ENCODE data around the gene STMND1. TPM values are rescaled to one million over a fixed set of nuclear protein-coding genes. Genes with fewer than 3 reads are reported as not detected.

Gene STMND1
- total and polyA plus RNA-seq, 7 donors = not detected

GRCh38 chr6:17167327-17167979, 65.6 kb downstream of the STMND1 start:
- H3K4me1 ChIP-seq = peaks cover 19% of the 10 kb centered on the region
- peak overlapping the region; percentile 24 for H3K4me3 ChIP-seq
- DNase-seq = peak; percentile 28 to 63
- H3K27ac ChIP-seq = peak overlapping the region; percentile 96
- intact Hi-C loops (cut with DNase I) = loop anchor here in 1 of 2 donors (10.0 kb wide), 1 partner anchor 317 kb away; no protein-coding TSS in a partner anchor
- H3K36me3 ChIP-seq (ENCODE audit: insufficient read depth in 1 of 2, low read depth in 1 of 2) = no peaks in the 10 kb centered on the region
- TF ChIP-seq, protein P1, sequence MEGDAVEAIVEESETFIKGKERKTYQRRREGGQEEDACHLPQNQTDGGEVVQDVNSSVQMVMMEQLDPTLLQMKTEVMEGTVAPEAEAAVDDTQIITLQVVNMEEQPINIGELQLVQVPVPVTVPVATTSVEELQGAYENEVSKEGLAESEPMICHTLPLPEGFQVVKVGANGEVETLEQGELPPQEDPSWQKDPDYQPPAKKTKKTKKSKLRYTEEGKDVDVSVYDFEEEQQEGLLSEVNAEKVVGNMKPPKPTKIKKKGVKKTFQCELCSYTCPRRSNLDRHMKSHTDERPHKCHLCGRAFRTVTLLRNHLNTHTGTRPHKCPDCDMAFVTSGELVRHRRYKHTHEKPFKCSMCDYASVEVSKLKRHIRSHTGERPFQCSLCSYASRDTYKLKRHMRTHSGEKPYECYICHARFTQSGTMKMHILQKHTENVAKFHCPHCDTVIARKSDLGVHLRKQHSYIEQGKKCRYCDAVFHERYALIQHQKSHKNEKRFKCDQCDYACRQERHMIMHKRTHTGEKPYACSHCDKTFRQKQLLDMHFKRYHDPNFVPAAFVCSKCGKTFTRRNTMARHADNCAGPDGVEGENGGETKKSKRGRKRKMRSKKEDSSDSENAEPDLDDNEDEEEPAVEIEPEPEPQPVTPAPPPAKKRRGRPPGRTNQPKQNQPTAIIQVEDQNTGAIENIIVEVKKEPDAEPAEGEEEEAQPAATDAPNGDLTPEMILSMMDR (IDR thresholded peaks at IDR 0.05) = peak; percentile 61
- 15 to 19% (median 16%) methylated on average over 9 of the region's 9 CpGs for WGBS, 3 donors
- ATAC-seq = peak; percentile 64 to 72 (median 68)
- H3K27me3 ChIP-seq (ENCODE audit: insufficient read depth in 3 of 3, low read length in 2 of 3) = no peaks in the 10 kb centered on the region
- peaks cover 6% of the 10 kb centered on the region for H3K9me3 ChIP-seq

DNA sequence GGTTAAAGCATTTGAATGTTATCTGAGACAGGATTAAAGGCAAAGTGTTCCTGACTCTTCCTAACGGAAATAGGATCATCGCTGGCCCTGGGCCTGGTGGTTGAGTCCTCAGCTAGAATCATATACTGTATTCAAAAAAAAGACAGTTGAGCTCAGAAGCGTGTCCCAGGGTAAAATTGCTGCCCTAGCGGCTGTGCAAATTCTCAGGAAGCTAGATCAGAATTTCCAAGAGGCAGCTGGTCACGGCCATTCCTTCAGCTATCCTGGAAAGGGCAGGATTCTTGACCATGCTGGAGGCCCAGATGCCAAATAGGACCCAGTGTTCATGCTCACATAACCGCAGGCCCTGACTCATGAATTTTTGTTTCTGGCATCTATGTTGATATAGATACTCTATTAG, 67.4 kb downstream of the STMND1 start:
- Histone ChIP-seq H3K9me3 (peaks cover 6% of the 10 kb centered on the region), H3K4me3 (peak overlapping the region; percentile 42), H3K27me3 (ENCODE audit: insufficient read depth in 3 of 3, low read length in 2 of 3) (no peaks in the 10 kb centered on the region), H3K36me3 (ENCODE audit: insufficient read depth in 1 of 2, low read depth in 1 of 2) (no peaks in the 10 kb centered on the region), H3K27ac (peak overlapping the region; percentile 96), H3K4me1 (peaks cover 19% of the 10 kb centered on the region)
- intact Hi-C loops (cut with DNase I) = loop anchor here in 1 of 2 donors (1.0 to 10.0 kb wide), 3 partner anchors 34 to 316 kb away; no protein-coding TSS in a partner anchor
- peak; percentile 52 to 83 for DNase-seq
- WGBS, 3 donors = 23 to 39% (median 28%) methylated on average over 6 of the region's 6 CpGs
- TF ChIP-seq, protein P1 (IDR thresholded peaks at IDR 0.05) = no peak
- peak; percentile 90 to 94 (median 90) for ATAC-seq

GRCh38 chr6:17169711-17170110, 67.9 kb downstream of the STMND1 start:
- Histone ChIP-seq H3K4me3 (peak overlapping the region; percentile 42), H3K27ac (peak overlapping the region; percentile 96), H3K4me1 (peaks cover 19% of the 10 kb centered on the region), H3K9me3 (peaks cover 6% of the 10 kb centered on the region), H3K36me3 (ENCODE audit: insufficient read depth in 1 of 2, low read depth in 1 of 2) (no peaks in the 10 kb centered on the region), H3K27me3 (ENCODE audit: insufficient read depth in 3 of 3, low read length in 2 of 3) (no peaks in the 10 kb centered on the region)
- intact Hi-C loops (cut with DNase I) = loop anchor here (1.0 to 10.0 kb wide), 4 partner anchors 33 to 315 kb away; no protein-coding TSS in a partner anchor
- WGBS, 3 donors = 26 to 43% (median 39%) methylated on average over 6 of the region's 6 CpGs
- ATAC-seq = peak; percentile 59 to 66 (median 63)
- TF ChIP-seq, protein P1 (IDR thresholded peaks at IDR 0.05) = no peak
- DNase-seq = no peak

- Histone ChIP-seq H3K4me1 (peaks cover 19% of the 10 kb centered on the region), H3K9me3 (no peaks in the 10 kb centered on the region), H3K4me3 (no peak overlapping the region), H3K36me3 (ENCODE audit: insufficient read depth in 1 of 2, low read depth in 1 of 2) (no peaks in the 10 kb centered on the region), H3K27me3 (ENCODE audit: insufficient read depth in 3 of 3, low read length in 2 of 3) (no peaks in the 10 kb centered on the region), H3K27ac (no peak overlapping the region)
- no peak for ATAC-seq
- intact Hi-C loops (cut with DNase I) = loop anchor here in 1 of 2 donors (5.0 kb wide), 1 partner anchor 104 kb away; no protein-coding TSS in a partner anchor
- DNase-seq = no peak
- TF ChIP-seq, protein P1 (IDR thresholded peaks at IDR 0.05) = no peak
- WGBS, 3 donors = 66 to 73% (median 66%) methylated on average over 4 of the region's 4 CpGs
These were observed 71.1 kb downstream of the STMND1 start for GRCh38 chr6:17172836-17173470.

All from psoas muscle (tissue), 8 donors.